Pancreas (tissue), 10 donors: ENCODE results near the gene GPATCH3. TPM values are rescaled to one million over a fixed set of nuclear protein-coding genes. Genes with fewer than 3 reads are reported as not detected.

Experiments
- ATAC-seq, 4 donors: fragments of 200-7000 bp; cut with Tn5 transposase; one replicate each; pipeline versions ENCODE4 v1.8.0 to v1.9.1; 2020; ENCODE audit warnings: mild to moderate bottlenecking in 4 of 4, moderate library complexity in 4 of 4
- DNase-seq, 6 donors: peaks; one replicate each; pipeline ENCODE4 v3.0.0-alpha.2; 2020
- FAIRE-seq: peaks from 2 replicates; lab custom pipeline; 2012; peaks lifted over from hg19 to GRCh38; lab: Jason Lieb, UNC
- H3K27ac ChIP-seq, 4 donors: fragments of 200-600 bp; sonication (generic); 1 replicate in 3 of 4; 2 replicates in 1 of 4; pipeline versions ENCODE4 v1.5.0 to v1.8.0; 2020
- H3K27me3 ChIP-seq, 4 donors: fragments of 200-600 bp; one replicate each; pipeline ENCODE4 v1.8.0; 2021
- H3K36me3 ChIP-seq, 3 donors: fragments of 200-600 bp; sonication (generic) in 1 of 3; one replicate each; pipeline versions ENCODE4 v1.5.0 to v1.8.0; 2020 to 2021
- H3K4me1 ChIP-seq, 3 donors: fragments of 200-600 bp; one replicate each; pipeline ENCODE4 v1.8.0; 2021
- H3K4me3 ChIP-seq, 4 donors: fragments of 200-600 bp; sonication (generic) in 2 of 4; one replicate each; pipeline versions ENCODE4 v1.5.0 to v1.8.0; 2020 to 2021
- H3K9me3 ChIP-seq, 4 donors: fragments of 200-600 bp; one replicate each; pipeline ENCODE4 v1.8.0; 2021
- CTCF ChIP-seq, 4 donors: fragments of 200-600 bp; sonication (generic) in 3 of 4; IDR thresholded peaks; one replicate each; pipeline versions ENCODE4 v1.5.0 to v1.8.0; 2021; ENCODE audit warnings: antibody characterized with exemption in 4 of 4
- WGBS, 2 donors: extraction: QIAGEN DNeasy Blood & Tissue Kit; methylation state at CpG; one replicate each; pipeline ENCODE4 v1.1.7; 2013; 5-methylcytosine and 5-hydroxymethylcytosine counted together
- intact Hi-C, 3 donors: fragments of 100-400 bp; cut with DNase I; formaldehyde crosslinking; loops; one replicate each; pipeline versions ENCODE4 v1.11.1 to v1.14.2; 2022
- polyA plus RNA-seq, 2 donors: library from polyadenylated mRNA; stranded (reverse); fragments of 200-250 nt; gene quantifications; one replicate each; pipeline ENCODE4 v1.2.3, GENCODE V29; 2013
- total RNA-seq, 6 donors: library from RNA; stranded (reverse); fragmentation: NEBNext Ultra II Directional in 4 of 6; extraction: Animal tissue kit (Norgen Biotek cat#: 25700) in 4 of 6; gene quantifications; one replicate each; pipeline versions ENCODE4 v1.2.1 to v1.2.4, GENCODE V29; 2021 to 2023
- donor health status: healthy with polysubstance abuse.
- donor health status: DM: no; HTN: no; CAD: no; lungs with moderate emphysema.
- donor health status: DM: no; HTN: no; CAD: no.
- donor health status: control.
- donor health status: control.
- donor health status: Bipolar disorder and iron deficiency.
- donor health status: DM: yes; HTN: yes; CAD: no.
- donor health status: DM: no; HTN: no; CAD: no.
- donor health status: DM: no; HTN: no; CAD: no.
- donor health status: DM: yes; HTN: yes; CAD: no.

Gene GPATCH3
- total and polyA plus RNA-seq, 8 donors: 3.9 to 18.1 (median 6.9) TPM

GRCh38 chr1:26900815-26901511, 696 bp upstream of the GPATCH3 start:
- no peak for DNase-seq
- Histone ChIP-seq H3K4me3 (peak overlapping the region; percentile 73 to 92 (median 84)), H3K27me3 (no peaks in the 10 kb centered on the region), H3K27ac (peak overlapping the region; percentile 35 to 83 (median 64)), H3K4me1 (peaks cover 7 to 23% (median 20%) of the 10 kb centered on the region in 3 donors), H3K9me3 (no peaks in the 10 kb centered on the region), H3K36me3 (peaks cover 0 to 15% (median under 1%) of the 10 kb centered on the region in 3 donors)
- FAIRE-seq: no peak
- intact Hi-C loops: no loop called here
- no peak for TF ChIP-seq CTCF (IDR thresholded peaks at IDR 0.05)
- WGBS, 2 donors: 62 to 63% methylated on average over 17 to 18 of the region's 18 CpGs
- ATAC-seq: peak in 2 of 4 donors; percentile 7 to 9

GRCh38 chr1:26897351-26897750, 2.9 kb downstream of the GPATCH3 start:
- no peak for DNase-seq

GRCh38 chr1:26894263-26894662, 6.0 kb downstream of the GPATCH3 start:
- no peak for ATAC-seq
- Histone ChIP-seq H3K27ac (no peak overlapping the region), H3K4me3 (no peak overlapping the region), H3K36me3 (peaks cover 0 to 35% (median 6%) of the 10 kb centered on the region in 3 donors), H3K9me3 (no peaks in the 10 kb centered on the region), H3K27me3 (no peaks in the 10 kb centered on the region), H3K4me1 (peaks cover 3 to 8% (median 5%) of the 10 kb centered on the region in 3 donors)
- no peak for DNase-seq
- 92 to 93% methylated on average over 13 of the region's 13 CpGs for WGBS, 2 donors
- FAIRE-seq: no peak
- TF ChIP-seq CTCF (IDR thresholded peaks at IDR 0.05): no peak
- intact Hi-C loops: no loop called here

More at GRCh38 chr1:26897351-26897750, 2.9 kb downstream of the GPATCH3 start:
- 88 to 92% methylated on average over 9 of the region's 9 CpGs for WGBS, 2 donors
- intact Hi-C loops: no loop called here
- FAIRE-seq: no peak
- Histone ChIP-seq H3K4me3 (no peak overlapping the region), H3K36me3 (peaks cover 0 to 32% (median 6%) of the 10 kb centered on the region in 3 donors), H3K27me3 (no peaks in the 10 kb centered on the region), H3K9me3 (no peaks in the 10 kb centered on the region), H3K27ac (no peak overlapping the region), H3K4me1 (peaks cover 7 to 16% (median 11%) of the 10 kb centered on the region in 3 donors)
- no peak for ATAC-seq
- no peak for TF ChIP-seq CTCF (IDR thresholded peaks at IDR 0.05)

- peaks cover 4 to 34% (median 9%) of the 10 kb centered on the region in 3 donors for H3K36me3 ChIP-seq
- intact Hi-C loops: no loop called here
Observed at GRCh38 chr1:26890467-26890796, 9.8 kb downstream of the GPATCH3 start.

More at GRCh38 chr1:26890467-26890796, 9.8 kb downstream of the GPATCH3 start:
- Histone ChIP-seq H3K27me3 (no peaks in the 10 kb centered on the region), H3K4me3 (peak overlapping the region; percentile 82 to 97 (median 94)), H3K9me3 (no peaks in the 10 kb centered on the region), H3K27ac (peak overlapping the region; percentile 83 to 96 (median 88)), H3K4me1 (peaks cover 6 to 8% (median 8%) of the 10 kb centered on the region in 3 donors)
- 1% methylated on average over 11 to 12 of the region's 12 CpGs for WGBS, 2 donors
- peak; percentile 33 to 50 (median 42) for ATAC-seq
- no peak for FAIRE-seq
- no peak for DNase-seq
- TF ChIP-seq CTCF (IDR thresholded peaks at IDR 0.05): no peak
